GM19023 (cell line): ENCODE measurements around the gene TBX19.
A peak's percentile ranks its signal among the peaks of the same experiment; 100 is the strongest.

ENCODE experiments used
- ATAC-seq: cut with Tn5 transposase; IDR thresholded peaks from one replicate; pipeline ENCODE4 v1.9.1; 2021; ENCODE audit warnings: mild to moderate bottlenecking, moderate library complexity; ENCODE audit not compliant: unreplicated experiment

Gene TBX19

DNA sequence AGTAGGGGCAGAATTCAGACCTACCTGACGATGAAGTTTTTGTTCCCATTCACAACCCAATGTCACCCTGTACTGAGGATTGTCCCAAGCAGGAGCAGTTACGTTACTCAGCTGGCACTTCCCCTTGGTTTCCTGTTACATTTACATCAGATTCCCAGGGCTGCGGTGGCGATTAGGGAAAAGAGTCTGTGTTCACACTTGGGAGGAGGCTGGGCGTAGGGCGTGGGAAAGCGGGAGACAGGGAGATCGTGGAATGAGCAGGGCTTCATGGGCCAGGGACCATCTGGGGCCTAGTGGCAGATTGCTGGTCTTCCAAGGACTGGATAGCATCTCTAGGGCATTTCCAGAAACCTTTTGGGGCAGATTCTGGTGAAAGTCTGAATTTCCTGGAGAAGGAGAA lies 39.0 kb downstream of the TBX19 start:
- ATAC-seq: no peak

DNA sequence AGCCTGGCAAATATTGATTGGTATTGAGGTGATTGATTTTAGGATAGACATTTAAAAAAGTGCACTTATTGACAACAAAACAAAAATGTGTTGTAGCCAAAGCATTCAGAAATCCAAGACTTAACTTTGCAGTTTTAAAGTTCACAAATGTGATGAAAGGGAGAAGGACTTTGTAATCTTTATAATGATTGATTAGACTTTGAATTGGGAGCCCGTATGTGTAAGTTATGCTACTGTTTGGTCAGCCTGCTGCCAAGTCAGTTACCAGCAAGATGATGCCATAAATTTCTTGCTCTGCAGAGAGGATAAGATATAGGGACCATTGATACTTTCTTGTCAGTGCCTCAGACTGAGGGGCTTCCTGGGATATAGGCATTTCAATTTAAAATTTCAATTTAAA lies 39.5 kb downstream of the TBX19 start:
- ATAC-seq: no peak

DNA sequence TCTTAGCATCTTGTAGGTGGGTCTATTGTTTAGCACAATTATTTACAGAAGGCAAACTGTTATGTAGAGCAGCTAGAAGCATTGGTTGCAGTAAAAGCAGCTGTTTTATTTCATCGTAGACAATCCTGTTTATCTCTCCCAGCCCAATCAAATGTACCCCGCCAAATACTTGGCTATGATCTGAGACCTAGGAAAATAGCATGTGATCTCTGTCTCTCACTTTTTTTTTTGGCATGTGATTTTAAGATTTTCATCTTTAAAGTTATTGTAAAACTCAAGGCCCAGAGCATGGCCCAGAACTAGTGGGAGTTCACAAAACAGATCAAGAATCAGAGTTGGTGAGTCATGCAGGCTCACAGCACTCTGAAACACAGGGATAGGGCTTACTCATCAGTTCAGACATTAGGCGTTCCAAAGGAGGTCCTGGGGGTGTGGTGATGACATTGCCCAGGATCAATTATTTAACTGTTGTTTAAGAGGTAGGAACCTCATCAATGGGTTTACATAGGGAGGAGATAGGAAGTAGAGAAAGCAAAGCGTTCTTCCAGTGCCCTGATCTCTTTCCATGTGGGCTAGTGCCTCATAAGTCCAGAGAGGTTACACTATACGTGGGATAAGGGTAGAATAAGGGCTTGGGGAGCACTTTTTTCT lies 40.2 kb downstream of the TBX19 start:
- ATAC-seq: no peak

GRCh38 chr1:168321945-168322344 lies 41.3 kb downstream of the TBX19 start:
- no peak for ATAC-seq

DNA sequence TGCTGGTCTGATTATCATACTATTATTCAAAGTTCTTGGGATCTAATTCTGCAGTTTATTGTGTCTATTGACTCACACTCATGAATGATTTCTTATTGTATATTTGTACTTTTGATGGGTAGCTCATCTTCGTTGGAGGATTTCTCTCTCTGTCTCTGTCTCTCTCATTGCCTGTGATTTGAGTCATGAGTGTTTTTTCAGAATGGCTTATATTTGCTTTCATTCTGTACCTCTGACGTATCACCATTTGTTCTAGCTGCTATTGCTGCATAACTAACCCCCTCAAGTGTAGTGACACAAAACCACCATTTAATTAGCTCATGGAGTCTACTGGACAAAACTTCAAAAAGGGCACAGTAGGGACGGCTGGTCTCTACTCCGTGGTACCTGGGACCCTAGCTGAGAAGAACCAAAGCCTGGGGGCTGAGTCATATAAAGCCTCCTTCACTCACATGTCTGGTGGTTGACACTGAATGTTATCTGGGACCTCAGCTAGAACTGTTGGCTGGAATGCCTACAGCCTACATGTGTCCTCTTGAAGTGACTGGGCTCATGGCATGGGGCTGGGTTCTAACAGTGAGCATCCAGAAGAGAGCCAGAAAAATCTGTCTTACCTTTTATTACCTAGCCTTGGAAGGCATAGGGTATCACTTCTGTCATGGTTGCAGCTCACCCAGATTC lies 44.2 kb downstream of the TBX19 start:
- no peak for ATAC-seq

DNA sequence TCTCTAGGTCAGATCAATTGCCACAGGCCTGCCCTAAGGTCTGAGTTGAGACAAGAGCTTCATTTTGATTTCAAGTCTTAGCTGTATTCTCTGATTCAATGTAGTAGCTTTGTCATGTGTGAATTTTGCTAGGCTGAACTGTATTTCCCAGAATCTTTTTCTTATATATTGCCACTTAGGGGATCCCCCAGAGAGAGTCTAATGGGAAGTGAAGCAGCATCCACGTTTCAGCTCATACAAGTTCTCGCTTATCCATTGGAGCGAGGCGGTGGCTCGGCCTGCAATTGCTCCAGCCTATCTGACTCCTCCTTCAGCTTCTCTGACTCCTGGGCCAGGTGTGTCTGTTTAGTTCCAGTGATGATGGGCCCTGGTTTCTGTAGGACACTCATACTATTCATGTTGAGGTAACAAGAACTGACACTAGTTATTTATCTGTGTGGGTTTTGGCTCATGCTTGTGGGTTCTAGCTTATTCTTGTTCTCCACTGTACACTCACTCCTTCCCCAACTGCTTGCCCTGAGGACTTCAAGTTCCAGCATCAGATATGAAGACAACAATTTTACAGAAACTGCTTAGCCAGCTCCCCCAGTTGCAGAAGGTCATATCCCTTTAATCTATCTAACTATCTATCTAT lies 48.2 kb downstream of the TBX19 start:
- no peak for ATAC-seq

DNA sequence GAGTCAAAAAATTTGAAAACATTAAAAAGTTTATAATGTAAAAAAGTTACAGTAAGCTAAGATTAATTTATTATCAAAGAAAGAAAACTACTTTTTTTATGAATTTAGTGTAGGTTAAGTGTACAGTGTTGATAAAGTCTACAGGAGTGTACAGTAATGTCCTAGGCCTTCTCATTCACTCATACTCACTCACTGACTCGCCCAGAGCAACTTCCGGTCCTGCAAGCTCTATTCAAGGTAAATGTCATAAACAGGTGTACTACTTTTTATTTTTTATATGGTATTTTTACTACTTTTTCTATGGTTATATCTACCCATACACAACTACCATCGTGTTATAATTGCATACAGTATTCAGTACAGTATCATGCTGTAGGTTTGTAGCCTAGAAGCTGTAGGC lies 49.6 kb downstream of the TBX19 start:
- ATAC-seq: no peak

DNA sequence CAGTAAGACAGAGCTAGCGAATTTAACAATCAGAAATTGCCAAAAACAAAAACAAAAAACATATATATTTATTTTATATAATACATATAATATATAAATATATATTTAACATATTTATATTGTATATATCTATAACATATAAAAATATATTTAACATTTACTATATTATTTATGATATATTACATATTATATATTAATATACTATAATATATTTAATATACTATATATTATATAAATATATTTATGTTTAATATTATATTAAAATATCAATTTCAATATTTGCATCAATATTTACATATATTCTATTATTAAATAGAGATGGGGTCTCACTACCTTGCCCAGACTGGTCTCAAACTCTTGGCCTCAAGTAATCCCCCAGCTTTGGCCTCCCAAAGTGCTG lies 50.9 kb downstream of the TBX19 start:
- ATAC-seq: no peak

- ATAC-seq: no peak
These were observed 53.0 kb downstream of the TBX19 start for GRCh38 chr1:168333562-168334276.

- ATAC-seq: no peak
These were observed 54.8 kb downstream of the TBX19 start for GRCh38 chr1:168335500-168335899.

- no peak for ATAC-seq
These were observed 58.2 kb downstream of the TBX19 start for GRCh38 chr1:168338589-168339503.

DNA sequence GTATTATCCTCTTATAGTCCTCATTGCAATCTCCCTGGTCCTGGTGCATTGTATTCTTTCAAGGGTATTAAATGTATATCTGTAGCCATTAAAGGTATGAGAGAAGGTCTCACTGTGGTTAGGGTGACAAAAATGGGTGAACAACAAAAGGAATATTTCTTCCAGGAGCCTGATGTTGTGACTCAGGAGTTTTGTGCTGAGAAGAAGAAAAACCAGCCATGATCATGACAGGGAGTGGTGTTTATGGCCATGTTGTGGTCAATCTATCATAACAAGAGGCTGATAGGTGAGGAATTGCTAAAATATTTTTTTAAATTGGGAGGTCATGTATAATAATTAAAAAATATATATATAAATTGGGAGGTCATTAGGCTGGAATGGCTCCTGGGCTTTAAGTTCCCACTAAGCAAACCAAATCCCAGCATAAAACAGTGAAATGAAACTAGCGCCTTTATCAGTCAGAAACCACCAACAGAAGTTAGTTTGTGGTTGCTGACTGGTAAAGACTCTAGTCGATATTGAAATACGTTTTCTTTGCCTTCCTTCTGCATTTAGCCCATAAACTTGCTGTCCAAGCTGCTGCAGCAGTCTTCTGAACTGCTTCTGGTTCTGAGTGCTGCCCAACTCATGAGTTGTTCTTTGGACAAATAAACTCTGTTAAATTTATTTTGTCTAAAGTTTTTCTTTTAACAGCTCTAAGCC lies 60.3 kb downstream of the TBX19 start:
- no peak for ATAC-seq

DNA sequence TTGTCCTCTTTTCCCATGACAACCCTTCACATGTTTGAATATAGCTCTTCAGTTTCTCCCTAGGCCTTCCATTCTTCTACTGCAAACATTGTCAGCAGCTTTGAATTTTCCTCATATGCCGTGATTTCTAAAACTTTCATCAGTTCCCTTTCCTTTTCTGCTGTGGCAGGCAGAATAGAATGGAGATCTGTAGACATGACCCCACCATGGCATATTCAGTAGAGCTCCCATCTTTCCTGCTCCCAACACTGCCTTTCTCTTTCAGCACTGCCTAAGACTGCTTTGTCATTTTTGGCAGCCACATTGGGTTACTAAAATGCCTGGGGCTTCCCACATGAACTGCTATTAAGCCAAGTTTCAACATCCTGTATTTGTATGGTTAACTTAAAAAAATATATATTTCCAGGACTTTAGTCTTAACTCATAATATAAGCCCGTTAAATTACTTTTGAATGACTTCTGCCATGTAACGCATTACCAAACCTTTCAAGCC lies 60.9 kb downstream of the TBX19 start:
- no peak for ATAC-seq

GRCh38 chr1:168342572-168343280 lies 62.0 kb downstream of the TBX19 start:
- ATAC-seq: peak; percentile 89

DNA sequence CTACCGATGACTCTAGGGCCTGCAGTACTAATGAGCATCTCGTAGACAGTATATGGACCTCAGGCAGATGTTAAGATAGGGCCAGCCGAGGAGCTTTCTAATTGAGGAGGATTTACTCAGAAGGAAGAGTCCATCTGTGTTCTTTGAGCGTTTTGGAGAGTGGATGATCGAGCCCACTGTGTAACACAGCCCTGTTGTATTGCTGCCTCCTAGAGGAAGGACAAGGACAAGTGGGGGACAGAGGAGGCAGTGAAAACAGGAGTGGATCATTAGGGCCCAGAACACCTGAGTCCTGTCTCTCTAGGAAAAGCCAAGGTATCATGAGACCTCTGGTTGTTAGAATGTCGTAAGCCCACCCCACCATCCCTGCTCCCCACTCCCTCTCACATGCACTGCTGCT lies 62.9 kb downstream of the TBX19 start:
- ATAC-seq: no peak

- ATAC-seq: no peak
These were observed 63.8 kb downstream of the TBX19 start for GRCh38 chr1:168344517-168344916.

DNA sequence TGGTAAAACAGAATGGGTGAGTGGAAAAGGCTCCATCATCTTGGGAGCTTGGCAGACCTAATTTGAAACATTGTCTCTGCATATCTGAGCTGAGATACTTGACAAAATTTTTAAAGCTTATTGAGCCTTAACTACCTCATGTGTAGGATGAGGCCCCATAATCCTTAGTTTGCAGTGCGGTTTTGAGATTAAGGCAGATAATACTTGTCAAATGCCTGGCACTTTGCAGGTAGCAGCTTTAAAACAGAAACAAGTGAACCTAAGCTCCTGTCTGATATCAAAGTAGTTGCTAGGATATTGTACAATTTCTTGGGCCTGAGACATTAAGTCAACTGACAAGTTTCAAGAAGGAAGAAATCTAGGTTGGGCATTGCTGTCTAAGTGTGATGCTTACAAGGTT lies 65.3 kb downstream of the TBX19 start:
- ATAC-seq: no peak

DNA sequence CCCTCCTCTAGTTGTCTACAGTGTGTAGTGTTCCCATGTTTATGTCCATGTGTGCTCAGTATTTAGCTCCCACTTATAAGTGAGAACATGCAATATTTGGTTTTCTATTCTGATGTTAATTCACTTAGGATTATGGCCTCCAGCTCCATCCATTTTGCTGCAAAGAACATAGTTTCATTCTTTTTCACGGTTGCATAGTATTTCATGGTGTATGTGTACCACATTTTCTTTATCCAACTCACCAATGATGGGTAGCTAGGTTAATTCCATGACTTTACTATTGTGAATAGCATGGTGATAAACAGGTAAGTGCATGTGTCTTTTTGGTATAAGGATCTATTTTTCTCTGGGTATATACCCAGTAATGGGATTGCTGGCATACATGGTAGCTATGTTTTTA lies 67.0 kb downstream of the TBX19 start:
- no peak for ATAC-seq

- ATAC-seq: no peak
These were observed 67.6 kb downstream of the TBX19 start for GRCh38 chr1:168348146-168348709.
